Neural cell (in vitro differentiated cells): ENCODE measurements around the gene C22orf15.

Experiments used
- EP300 ChIP-seq: fragments of 450-650 bp; conservative IDR thresholded peaks from 2 replicates; pipeline ENCODE4 v1.6.1; 2014; ENCODE audit warnings: antibody characterized with exemption, mild to moderate bottlenecking, moderate library complexity; ENCODE audit not compliant: poor library complexity, severe bottlenecking
- EZH2 ChIP-seq: fragments of 200-600, 300-800 bp; shearing (Covaris generic), sonication (generic); IDR thresholded peaks from 2 replicates; pipeline ENCODE4 v1.6.1; 2014; ENCODE audit warnings: antibody characterized with exemption, low read length, borderline replicate concordance, mild to moderate bottlenecking; ENCODE audit not compliant: insufficient read depth, poor library complexity, severe bottlenecking
- POLR2AphosphoS5 ChIP-seq: IDR thresholded peaks from 2 replicates; pipeline ENCODE4 v1.6.1; 2012
- RAD21 ChIP-seq: fragments of 450-650 bp; conservative IDR thresholded peaks from 2 replicates; pipeline ENCODE4 v1.6.1; 2014; ENCODE audit warnings: antibody characterized with exemption, mild to moderate bottlenecking, moderate library complexity
- REST ChIP-seq: IDR thresholded peaks from 2 replicates; pipeline ENCODE4 v1.6.1; 2012; ENCODE audit warnings: borderline replicate concordance
- SMC3 ChIP-seq: fragments of 450-650 bp; conservative IDR thresholded peaks from 2 replicates; pipeline ENCODE4 v1.6.1; 2014; ENCODE audit warnings: antibody characterized with exemption, mild to moderate bottlenecking, moderate library complexity; ENCODE audit not compliant: poor library complexity
- TAF1 ChIP-seq: IDR thresholded peaks from 2 replicates; pipeline ENCODE4 v1.6.1; 2012; ENCODE audit warnings: low read depth
- TF ChIP-seq, protein P1 (sequence below): fragments of 450-650 bp; IDR thresholded peaks from 2 replicates; pipeline ENCODE4 v1.5.1; 2014; ENCODE audit warnings: antibody characterized with exemption, mild to moderate bottlenecking, moderate library complexity; ENCODE audit not compliant: poor library complexity, severe bottlenecking

GRCh38 chr22:23801886-23802377, 39.1 kb downstream of the C22orf15 start:
- TF ChIP-seq RAD21 (no peak), REST (no peak), POLR2AphosphoS5 (no peak), EZH2 (no peak), TAF1 (no peak), EP300 (no peak), SMC3 (no peak)
- TF ChIP-seq, protein P1, sequence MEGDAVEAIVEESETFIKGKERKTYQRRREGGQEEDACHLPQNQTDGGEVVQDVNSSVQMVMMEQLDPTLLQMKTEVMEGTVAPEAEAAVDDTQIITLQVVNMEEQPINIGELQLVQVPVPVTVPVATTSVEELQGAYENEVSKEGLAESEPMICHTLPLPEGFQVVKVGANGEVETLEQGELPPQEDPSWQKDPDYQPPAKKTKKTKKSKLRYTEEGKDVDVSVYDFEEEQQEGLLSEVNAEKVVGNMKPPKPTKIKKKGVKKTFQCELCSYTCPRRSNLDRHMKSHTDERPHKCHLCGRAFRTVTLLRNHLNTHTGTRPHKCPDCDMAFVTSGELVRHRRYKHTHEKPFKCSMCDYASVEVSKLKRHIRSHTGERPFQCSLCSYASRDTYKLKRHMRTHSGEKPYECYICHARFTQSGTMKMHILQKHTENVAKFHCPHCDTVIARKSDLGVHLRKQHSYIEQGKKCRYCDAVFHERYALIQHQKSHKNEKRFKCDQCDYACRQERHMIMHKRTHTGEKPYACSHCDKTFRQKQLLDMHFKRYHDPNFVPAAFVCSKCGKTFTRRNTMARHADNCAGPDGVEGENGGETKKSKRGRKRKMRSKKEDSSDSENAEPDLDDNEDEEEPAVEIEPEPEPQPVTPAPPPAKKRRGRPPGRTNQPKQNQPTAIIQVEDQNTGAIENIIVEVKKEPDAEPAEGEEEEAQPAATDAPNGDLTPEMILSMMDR, result no peak
